Stimulated activated CD4-positive, alpha-beta T cell treated with anti-CD3 and anti-CD28 coated beads, TNF-alpha, amount 100 ng/mL, for 24 hours (primary cell): ENCODE results near the gene STXBP2.

Experiments used
- DNase-seq, 3 experiments: peaks; one replicate each; pipeline ENCODE4 v3.0.0-alpha.2; 2020; ENCODE audit warnings: low read depth in 3 of 3

STXBP2 gene

GRCh38 chr19:7678971-7679751 lies 42.3 kb downstream of the STXBP2 start:
- DNase-seq, result peak; percentile 35 to 64 (median 58)

GRCh38 chr19:7679771-7680605 lies 43.1 kb downstream of the STXBP2 start:
- no peak for DNase-seq

- DNase-seq, result peak; percentile 70 to 82 (median 73)
These were observed 43.9 kb downstream of the STXBP2 start, which contains the start of gene TRAPPC5 for GRCh38 chr19:7680606-7681339. Gene TRAPPC5, plus strand, starts transcription at chr19:7680833. Its CDS starts 1,421 bp downstream, at chr19:7682254.

- DNase-seq, result peak; percentile 76 to 84 (median 84)
These were observed 44.6 kb downstream of the STXBP2 start for GRCh38 chr19:7681340-7682174.

- no peak for DNase-seq
These were observed 45.4 kb downstream of the STXBP2 start for GRCh38 chr19:7682175-7682855.

GRCh38 chr19:7685546-7686445 lies 48.9 kb downstream of the STXBP2 start:
- no peak for DNase-seq

GRCh38 chr19:7687177-7687576 lies 50.3 kb downstream of the STXBP2 start:
- DNase-seq, result no peak

GRCh38 chr19:7689165-7689564 lies 52.3 kb downstream of the STXBP2 start:
- DNase-seq, result no peak

- DNase-seq, result no peak
These were observed 53.9 kb downstream of the STXBP2 start for GRCh38 chr19:7690779-7691258.

GRCh38 chr19:7691497-7691896 lies 54.6 kb downstream of the STXBP2 start:
- no peak for DNase-seq

GRCh38 chr19:7692417-7693088 lies 55.6 kb downstream of the STXBP2 start:
- DNase-seq, result no peak

- DNase-seq, result no peak
These were observed 57.6 kb downstream of the STXBP2 start for GRCh38 chr19:7694499-7694898.
